Peyer's patch (tissue), 4 donors: Measurements from ENCODE around the gene HK3.

ENCODE experiments used
- POLR2A ChIP-seq, 2 donors: fragments of 450-650 bp; IDR thresholded peaks; one replicate each; pipeline ENCODE4 v1.5.1; 2017; ENCODE audit warnings: antibody characterized with exemption in 2 of 2, mild to moderate bottlenecking in 2 of 2, moderate library complexity in 2 of 2
- TF ChIP-seq, protein P1 (sequence below), 6 experiments: fragments of 450-650 bp in 4 of 6; fragments of 200-600 bp in 2 of 6; sonication (generic) in 1 of 6; IDR thresholded peaks; one replicate each; pipeline ENCODE4 v1.5.1; 2017 to 2019; ENCODE audit warnings: antibody characterized with exemption in 6 of 6, mild to moderate bottlenecking in 3 of 6, moderate library complexity in 1 of 6

DNA sequence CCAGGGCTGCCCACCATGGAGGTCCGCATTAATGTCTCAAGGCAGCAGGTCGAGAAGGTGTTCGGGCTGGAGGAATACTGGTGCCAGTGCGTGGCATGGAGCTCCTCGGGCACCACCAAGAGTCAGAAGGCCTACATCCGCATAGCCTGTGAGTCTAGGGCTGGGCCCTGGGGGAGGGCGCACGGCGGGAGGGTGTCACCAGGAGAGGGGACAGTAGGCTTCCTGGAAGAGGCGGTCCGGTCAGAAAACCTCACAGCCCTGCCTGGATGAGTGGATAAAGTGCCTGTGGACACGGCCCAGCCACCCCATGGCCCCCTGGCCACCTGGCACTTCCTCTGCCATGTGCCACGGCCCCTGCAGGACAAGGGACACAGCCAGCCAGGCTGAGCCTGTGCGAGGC lies 31.0 kb downstream of the HK3 start:
- TF ChIP-seq, protein P1, sequence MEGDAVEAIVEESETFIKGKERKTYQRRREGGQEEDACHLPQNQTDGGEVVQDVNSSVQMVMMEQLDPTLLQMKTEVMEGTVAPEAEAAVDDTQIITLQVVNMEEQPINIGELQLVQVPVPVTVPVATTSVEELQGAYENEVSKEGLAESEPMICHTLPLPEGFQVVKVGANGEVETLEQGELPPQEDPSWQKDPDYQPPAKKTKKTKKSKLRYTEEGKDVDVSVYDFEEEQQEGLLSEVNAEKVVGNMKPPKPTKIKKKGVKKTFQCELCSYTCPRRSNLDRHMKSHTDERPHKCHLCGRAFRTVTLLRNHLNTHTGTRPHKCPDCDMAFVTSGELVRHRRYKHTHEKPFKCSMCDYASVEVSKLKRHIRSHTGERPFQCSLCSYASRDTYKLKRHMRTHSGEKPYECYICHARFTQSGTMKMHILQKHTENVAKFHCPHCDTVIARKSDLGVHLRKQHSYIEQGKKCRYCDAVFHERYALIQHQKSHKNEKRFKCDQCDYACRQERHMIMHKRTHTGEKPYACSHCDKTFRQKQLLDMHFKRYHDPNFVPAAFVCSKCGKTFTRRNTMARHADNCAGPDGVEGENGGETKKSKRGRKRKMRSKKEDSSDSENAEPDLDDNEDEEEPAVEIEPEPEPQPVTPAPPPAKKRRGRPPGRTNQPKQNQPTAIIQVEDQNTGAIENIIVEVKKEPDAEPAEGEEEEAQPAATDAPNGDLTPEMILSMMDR (IDR thresholded peaks at IDR 0.05) = no peak
- TF ChIP-seq POLR2A (IDR thresholded peaks at IDR 0.05) = no peak
